ENCODE data around the gene LRRC41.
"Not testable (repeated sequence)": the region's sequence is repeated elsewhere in the genome, so short reads cannot be mapped to it uniquely, and the experiment has no call there.

LRRC41 gene

DNA sequence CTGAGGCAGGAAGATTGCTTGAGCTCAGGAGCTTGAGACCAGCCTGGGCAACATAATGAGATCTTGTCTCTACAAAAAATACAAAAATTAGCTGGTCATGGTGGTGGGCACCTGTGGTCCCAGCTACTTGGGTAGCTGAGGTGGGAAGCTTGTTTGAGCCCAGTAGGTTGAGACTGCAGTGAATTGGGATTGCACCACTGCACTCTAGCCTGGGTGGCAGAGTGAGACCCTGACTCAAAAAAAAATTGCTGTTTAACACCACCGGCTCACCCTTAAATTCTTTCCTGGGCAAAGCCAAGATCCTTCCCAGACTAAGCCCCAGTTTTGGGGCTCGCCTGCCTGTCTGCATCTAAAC lies 30.6 kb upstream of the LRRC41 start:
- Histone ChIP-seq H2BK120ac (ENCODE audit: low read depth, low read length) (no peak overlapping the region), H3K23ac (ENCODE audit: low read depth, low read length, poor library complexity) (no peak overlapping the region)
- no peak for DNase-seq (ENCODE audit: low spot score)

DNA sequence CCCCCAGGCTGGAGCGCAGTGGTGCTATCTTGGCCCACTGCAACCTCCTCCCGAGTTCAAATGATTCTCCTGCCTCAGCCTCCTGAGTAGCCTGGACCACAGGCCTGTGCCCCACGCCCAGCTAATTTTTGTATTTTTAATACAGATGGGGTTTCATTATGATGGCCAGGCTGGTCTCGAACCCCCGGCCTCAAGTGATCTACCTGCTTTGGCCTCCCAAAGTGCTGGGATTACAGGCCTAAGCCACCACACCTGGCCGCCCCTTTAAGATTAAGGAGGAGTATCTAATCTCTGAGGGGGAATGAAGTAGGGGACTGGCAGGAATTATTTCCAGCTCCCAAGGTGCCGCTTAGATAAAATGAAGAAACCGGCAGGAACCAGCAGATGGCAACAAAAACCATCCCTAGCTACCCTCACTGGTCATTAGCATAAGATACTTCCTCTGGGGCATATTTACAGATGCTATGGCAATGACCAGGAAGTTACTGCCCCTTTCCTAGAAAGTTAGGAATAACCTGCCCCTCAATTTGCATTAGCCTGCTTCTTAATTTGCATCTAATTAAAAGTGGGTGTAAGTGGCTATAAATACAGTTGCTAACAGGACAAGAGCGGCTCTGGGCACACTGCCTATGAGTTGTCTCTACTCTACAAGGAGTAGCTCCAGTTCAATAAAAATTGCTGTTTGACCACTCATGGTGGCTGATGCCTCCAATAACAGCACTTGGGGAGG lies 30.0 kb upstream of the LRRC41 start:
- no peak overlapping the region for H3K4ac ChIP-seq (ENCODE audit: low read length)

More for the DNA sequence above, 30.6 kb upstream of the LRRC41 start:
- H3K36me3 ChIP-seq (replicated peaks in 1 of 2; ENCODE audit: control insufficient read depth in 2 of 2, insufficient read depth in 2 of 2, low read length in 2 of 2), result no peaks in the 10 kb centered on the region
- no peak overlapping the region for H2BK15ac ChIP-seq (ENCODE audit: low read length)
- no peaks in the 10 kb centered on the region for H3K27me3 ChIP-seq (ENCODE audit: control insufficient read depth in 3 of 3, insufficient read depth in 3 of 3, low read depth in 1 of 3, low read length in 3 of 3)
- H3K4ac ChIP-seq (ENCODE audit: low read length), result no peak overlapping the region
- H3K79me1 ChIP-seq (ENCODE audit: low read depth, low read length), result no peaks in the 10 kb centered on the region
- no peak overlapping the region for H2AFZ ChIP-seq (ENCODE audit: low read length)
- H3K9ac ChIP-seq (ENCODE audit: low read depth, low read length, poor library complexity), result no peak overlapping the region
- no peak overlapping the region for H3K27ac ChIP-seq (replicated peaks; ENCODE audit: low read length)
- H3K4me3 ChIP-seq (ENCODE audit: low read length in 2 of 2), result no peak overlapping the region
- WGBS, 2 donors (ENCODE audit: extremely low coverage in 2 of 2, insufficient read length in 2 of 2, insufficient replicate concordance in 1 of 2), result no CpG with 5 or more reads among the region's 2 CpGs
- H3K4me2 ChIP-seq (ENCODE audit: insufficient read depth, low read length, poor library complexity, severe bottlenecking), result no peak overlapping the region
- no peak overlapping the region for H3K18ac ChIP-seq (ENCODE audit: low read length)
- H2BK12ac ChIP-seq (ENCODE audit: low read length), result no peak overlapping the region
- no peak overlapping the region for H4K8ac ChIP-seq (ENCODE audit: low read depth, low read length)
- H3K9me3 ChIP-seq (replicated peaks in 1 of 2; ENCODE audit: control insufficient read depth in 2 of 2, insufficient read depth in 1 of 2, low read depth in 1 of 2, low read length in 2 of 2), result no peaks in the 10 kb centered on the region
- no peak overlapping the region for H2AK5ac ChIP-seq (ENCODE audit: low read depth, low read length)
- H2BK5ac ChIP-seq (ENCODE audit: low read length), result no peak overlapping the region
- H3K14ac ChIP-seq (ENCODE audit: low read length), result no peak overlapping the region
- H4K91ac ChIP-seq (ENCODE audit: low read depth, low read length, poor library complexity), result no peak overlapping the region
- H3K4me1 ChIP-seq (ENCODE audit: control insufficient read depth in 2 of 2, insufficient read depth in 1 of 2, low read depth in 1 of 2, low read length in 2 of 2), result peaks cover 0 to 2% of the 10 kb centered on the region in 2 donors

DNA sequence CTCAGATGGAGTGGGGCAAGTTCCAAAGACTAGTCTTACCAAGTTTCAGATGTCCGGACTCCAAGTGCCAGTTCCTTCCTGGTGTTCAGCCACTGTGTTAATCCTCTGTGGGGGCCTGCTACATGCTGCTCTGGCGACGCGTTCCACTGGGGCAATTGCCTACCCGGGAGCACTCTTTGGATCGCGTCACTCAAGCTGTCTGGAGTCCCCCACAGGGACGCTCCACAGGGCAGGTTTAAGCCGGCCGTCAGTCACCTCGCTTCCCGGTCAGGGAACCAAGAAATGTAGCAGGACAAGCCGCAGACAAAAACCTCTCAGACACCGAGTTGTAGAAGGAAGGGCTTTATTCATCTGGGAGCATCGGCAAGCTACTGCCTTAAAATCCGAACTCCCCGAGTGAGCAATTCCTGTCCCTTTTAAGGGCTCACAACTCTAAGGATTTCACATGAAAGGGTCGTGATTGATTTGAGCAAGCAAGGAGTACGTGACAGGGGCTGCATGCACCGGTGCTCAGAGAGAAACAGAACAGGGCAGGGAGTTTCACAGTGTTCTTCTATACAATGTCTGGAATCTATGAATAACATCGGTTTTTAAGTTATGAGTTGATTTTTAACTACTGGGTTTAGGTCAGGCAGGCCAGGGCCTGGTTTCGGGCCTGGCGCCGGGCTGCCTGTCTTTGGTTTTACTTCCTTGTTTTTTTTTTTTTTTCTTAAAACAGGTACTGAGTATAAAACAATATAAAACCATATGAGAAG lies 28.5 kb upstream of the LRRC41 start:
- H3K4me3 ChIP-seq (ENCODE audit: low read length in 2 of 2); H3K4me1 ChIP-seq (ENCODE audit: control insufficient read depth in 2 of 2, insufficient read depth in 1 of 2, low read depth in 1 of 2, low read length in 2 of 2); H3K79me1 ChIP-seq (ENCODE audit: low read depth, low read length); H3K4ac ChIP-seq (ENCODE audit: low read length); H3K36me3 ChIP-seq (replicated peaks in 1 of 2; ENCODE audit: control insufficient read depth in 2 of 2, insufficient read depth in 2 of 2, low read length in 2 of 2); H3K14ac ChIP-seq (ENCODE audit: low read length); H4K8ac ChIP-seq (ENCODE audit: low read depth, low read length); H2BK5ac ChIP-seq (ENCODE audit: low read length); H4K91ac ChIP-seq (ENCODE audit: low read depth, low read length, poor library complexity); H3K4me2 ChIP-seq (ENCODE audit: insufficient read depth, low read length, poor library complexity, severe bottlenecking); H3K23ac ChIP-seq (ENCODE audit: low read depth, low read length, poor library complexity); DNase-seq (ENCODE audit: low spot score); H2BK120ac ChIP-seq (ENCODE audit: low read depth, low read length); H2BK15ac ChIP-seq (ENCODE audit: low read length); H3K9me3 ChIP-seq (replicated peaks in 1 of 2; ENCODE audit: control insufficient read depth in 2 of 2, insufficient read depth in 1 of 2, low read depth in 1 of 2, low read length in 2 of 2); H2AK5ac ChIP-seq (ENCODE audit: low read depth, low read length); H3K27me3 ChIP-seq (ENCODE audit: control insufficient read depth in 3 of 3, insufficient read depth in 3 of 3, low read depth in 1 of 3, low read length in 3 of 3); H3K9ac ChIP-seq (ENCODE audit: low read depth, low read length, poor library complexity): not testable (repeated sequence)
- no CpG with 5 or more reads among the region's 24 CpGs for WGBS, 2 donors (ENCODE audit: extremely low coverage in 2 of 2, insufficient read length in 2 of 2, insufficient replicate concordance in 1 of 2)
- Histone ChIP-seq H2BK12ac (ENCODE audit: low read length) (peak overlapping the region; percentile 10), H3K27ac (replicated peaks; ENCODE audit: low read length) (peak overlapping the region; percentile 31), H3K18ac (ENCODE audit: low read length) (peak overlapping the region; percentile 48), H2AFZ (ENCODE audit: low read length) (peak overlapping the region; percentile 84)

More for the DNA sequence above, 30.0 kb upstream of the LRRC41 start:
- Histone ChIP-seq H3K14ac (ENCODE audit: low read length) (no peak overlapping the region), H3K9me3 (replicated peaks in 1 of 2; ENCODE audit: control insufficient read depth in 2 of 2, insufficient read depth in 1 of 2, low read depth in 1 of 2, low read length in 2 of 2) (no peaks in the 10 kb centered on the region), H2BK5ac (ENCODE audit: low read length) (no peak overlapping the region), H3K4me2 (ENCODE audit: insufficient read depth, low read length, poor library complexity, severe bottlenecking) (no peak overlapping the region), H3K27me3 (ENCODE audit: control insufficient read depth in 3 of 3, insufficient read depth in 3 of 3, low read depth in 1 of 3, low read length in 3 of 3) (no peaks in the 10 kb centered on the region), H2AFZ (ENCODE audit: low read length) (no peak overlapping the region), H3K36me3 (replicated peaks in 1 of 2; ENCODE audit: control insufficient read depth in 2 of 2, insufficient read depth in 2 of 2, low read length in 2 of 2) (no peaks in the 10 kb centered on the region), H4K8ac (ENCODE audit: low read depth, low read length) (no peak overlapping the region), H3K4me3 (ENCODE audit: low read length in 2 of 2) (no peak overlapping the region), H3K4me1 (ENCODE audit: control insufficient read depth in 2 of 2, insufficient read depth in 1 of 2, low read depth in 1 of 2, low read length in 2 of 2) (peaks cover 0 to 2% of the 10 kb centered on the region in 2 donors), H3K79me1 (ENCODE audit: low read depth, low read length) (no peaks in the 10 kb centered on the region), H4K91ac (ENCODE audit: low read depth, low read length, poor library complexity) (no peak overlapping the region), H2BK15ac (ENCODE audit: low read length) (no peak overlapping the region), H3K27ac (replicated peaks; ENCODE audit: low read length) (no peak overlapping the region), H2AK5ac (ENCODE audit: low read depth, low read length) (no peak overlapping the region), H3K23ac (ENCODE audit: low read depth, low read length, poor library complexity) (no peak overlapping the region), H3K9ac (ENCODE audit: low read depth, low read length, poor library complexity) (no peak overlapping the region), H2BK120ac (ENCODE audit: low read depth, low read length) (no peak overlapping the region), H3K18ac (ENCODE audit: low read length) (no peak overlapping the region), H2BK12ac (ENCODE audit: low read length) (no peak overlapping the region)
- no CpG with 5 or more reads among the region's 9 CpGs for WGBS, 2 donors (ENCODE audit: extremely low coverage in 2 of 2, insufficient read length in 2 of 2, insufficient replicate concordance in 1 of 2)
- no peak for DNase-seq (ENCODE audit: low spot score)

DNA sequence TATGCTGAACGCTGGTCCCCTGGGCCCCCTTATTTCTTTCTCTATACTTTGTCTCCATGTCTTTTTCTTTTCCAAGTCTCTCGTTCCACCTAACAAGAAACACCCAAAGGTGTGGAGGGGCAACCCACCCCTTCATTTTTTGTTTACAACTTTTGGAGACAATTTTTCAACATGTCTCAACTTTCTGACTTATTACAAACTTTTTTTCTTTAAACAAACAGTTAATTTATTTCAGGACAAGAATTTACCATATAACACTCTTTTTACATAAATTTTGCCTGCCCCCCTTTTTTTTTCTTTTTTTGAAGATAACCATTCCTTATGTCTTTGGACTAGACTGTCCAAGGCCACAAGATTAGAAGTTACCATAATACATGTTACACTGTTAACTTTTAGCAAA lies 27.0 kb upstream of the LRRC41 start:
- H3K18ac ChIP-seq (ENCODE audit: low read length); H3K4me2 ChIP-seq (ENCODE audit: insufficient read depth, low read length, poor library complexity, severe bottlenecking); H2AFZ ChIP-seq (ENCODE audit: low read length); H3K36me3 ChIP-seq (replicated peaks in 1 of 2; ENCODE audit: control insufficient read depth in 2 of 2, insufficient read depth in 2 of 2, low read length in 2 of 2); H4K91ac ChIP-seq (ENCODE audit: low read depth, low read length, poor library complexity); DNase-seq (ENCODE audit: low spot score); H3K4ac ChIP-seq (ENCODE audit: low read length); H3K4me1 ChIP-seq (ENCODE audit: control insufficient read depth in 2 of 2, insufficient read depth in 1 of 2, low read depth in 1 of 2, low read length in 2 of 2); H3K23ac ChIP-seq (ENCODE audit: low read depth, low read length, poor library complexity); H3K79me1 ChIP-seq (ENCODE audit: low read depth, low read length); H2BK120ac ChIP-seq (ENCODE audit: low read depth, low read length); H3K9ac ChIP-seq (ENCODE audit: low read depth, low read length, poor library complexity); H3K27me3 ChIP-seq (ENCODE audit: control insufficient read depth in 3 of 3, insufficient read depth in 3 of 3, low read depth in 1 of 3, low read length in 3 of 3); H3K14ac ChIP-seq (ENCODE audit: low read length); H2AK5ac ChIP-seq (ENCODE audit: low read depth, low read length); H4K8ac ChIP-seq (ENCODE audit: low read depth, low read length); H3K4me3 ChIP-seq (ENCODE audit: low read length in 2 of 2); H3K27ac ChIP-seq (replicated peaks; ENCODE audit: low read length); H2BK15ac ChIP-seq (ENCODE audit: low read length); H2BK5ac ChIP-seq (ENCODE audit: low read length); H3K9me3 ChIP-seq (replicated peaks in 1 of 2; ENCODE audit: control insufficient read depth in 2 of 2, insufficient read depth in 1 of 2, low read depth in 1 of 2, low read length in 2 of 2); H2BK12ac ChIP-seq (ENCODE audit: low read length): not testable (repeated sequence)
- no CpG with 5 or more reads among the region's 2 CpGs for WGBS, 2 donors (ENCODE audit: extremely low coverage in 2 of 2, insufficient read length in 2 of 2, insufficient replicate concordance in 1 of 2)
